Duodenal mucosa (tissue), 2 donors: ENCODE results near the gene PRSS53.

Source experiments
- H3K27ac ChIP-seq: one replicate; pipeline ENCODE4 v1.7.0; 2013; ENCODE audit warnings: low read depth, low read length
- H3K27me3 ChIP-seq, 2 donors: one replicate each; pipeline ENCODE4 v1.7.0; 2013; ENCODE audit warnings: low read length in 2 of 2, control low read depth in 1 of 2; ENCODE audit not compliant: insufficient read depth in 2 of 2, control insufficient read depth in 1 of 2
- H3K36me3 ChIP-seq, 2 donors: one replicate each; pipeline ENCODE4 v1.7.0; 2013; ENCODE audit warnings: low read length in 2 of 2, control low read depth in 1 of 2; ENCODE audit not compliant: insufficient read depth in 2 of 2, control insufficient read depth in 1 of 2
- H3K4me1 ChIP-seq, 2 donors: one replicate each; pipeline ENCODE4 v1.7.0; 2013; ENCODE audit warnings: low read length in 2 of 2, control low read depth in 1 of 2; ENCODE audit not compliant: insufficient read depth in 2 of 2, control insufficient read depth in 1 of 2
- H3K4me3 ChIP-seq, 2 donors: one replicate each; pipeline ENCODE4 v1.7.0; 2013; ENCODE audit warnings: low read length in 2 of 2, low read depth in 1 of 2
- H3K9ac ChIP-seq, 2 donors: one replicate each; pipeline ENCODE4 v1.7.0; 2013; ENCODE audit warnings: low read length in 2 of 2, low read depth in 1 of 2
- H3K9me3 ChIP-seq, 2 donors: one replicate each; pipeline ENCODE4 v1.7.0; 2013; ENCODE audit warnings: low read length in 2 of 2, control low read depth in 1 of 2; ENCODE audit not compliant: control insufficient read depth in 1 of 2

Gene PRSS53

GRCh38 chr16:31118223-31119155 lies 29.7 kb upstream of the PRSS53 start:
- Histone ChIP-seq H3K27ac (peak overlapping the region; percentile 87), H3K27me3 (no peaks in the 10 kb centered on the region), H3K9ac (peak overlapping the region; percentile 80 to 95), H3K36me3 (peaks cover 10 to 28% of the 10 kb centered on the region in 2 donors), H3K9me3 (no peaks in the 10 kb centered on the region), H3K4me3 (peak overlapping the region; percentile 77 to 91), H3K4me1 (peaks cover 17 to 21% of the 10 kb centered on the region in 2 donors)

GRCh38 chr16:31117384-31118222 lies 28.9 kb upstream of the PRSS53 start, which contains the start of gene KAT8:
Gene KAT8 (plus strand): TSS chr16:31117664. CDS start chr16:31117682, 18 bp downstream.
- Histone ChIP-seq H3K4me1 (peaks cover 25 to 30% of the 10 kb centered on the region in 2 donors), H3K27me3 (no peaks in the 10 kb centered on the region), H3K9me3 (no peaks in the 10 kb centered on the region), H3K27ac (peak within 1 kb of the TSS; percentile 97), H3K4me3 (peak within 1 kb of the TSS; percentile 77 to 91), H3K9ac (peak within 1 kb of the TSS; percentile 80 to 95), H3K36me3 (peaks cover 16 to 34% of the 10 kb centered on the region in 2 donors)

GRCh38 chr16:31114468-31114867 lies 25.7 kb upstream of the PRSS53 start:
- no peaks in the 10 kb centered on the region for H3K27me3 ChIP-seq
- H3K4me3 ChIP-seq, result no peak overlapping the region
- H3K9ac ChIP-seq, result no peak overlapping the region
- H3K27ac ChIP-seq, result no peak overlapping the region
- H3K4me1 ChIP-seq, result peaks cover 27 to 31% of the 10 kb centered on the region in 2 donors
- peaks cover 32 to 36% of the 10 kb centered on the region in 2 donors for H3K36me3 ChIP-seq
- no peaks in the 10 kb centered on the region for H3K9me3 ChIP-seq

GRCh38 chr16:31113121-31114120 lies 24.7 kb upstream of the PRSS53 start:
- no peaks in the 10 kb centered on the region for H3K27me3 ChIP-seq
- H3K9me3 ChIP-seq, result no peaks in the 10 kb centered on the region
- peaks cover 33 to 36% of the 10 kb centered on the region in 2 donors for H3K36me3 ChIP-seq
- H3K4me3 ChIP-seq, result no peak overlapping the region
- no peak overlapping the region for H3K9ac ChIP-seq
- H3K4me1 ChIP-seq, result peaks cover 29 to 31% of the 10 kb centered on the region in 2 donors
- H3K27ac ChIP-seq, result no peak overlapping the region

GRCh38 chr16:31112711-31113110 lies 24.0 kb upstream of the PRSS53 start:
- Histone ChIP-seq H3K9ac (no peak overlapping the region), H3K36me3 (peaks cover 33 to 36% of the 10 kb centered on the region in 2 donors), H3K4me1 (peaks cover 30 to 31% of the 10 kb centered on the region in 2 donors), H3K27me3 (no peaks in the 10 kb centered on the region), H3K27ac (no peak overlapping the region), H3K9me3 (no peaks in the 10 kb centered on the region), H3K4me3 (no peak overlapping the region)

GRCh38 chr16:31111881-31112466 lies 23.2 kb upstream of the PRSS53 start:
- peaks cover 33 to 36% of the 10 kb centered on the region in 2 donors for H3K36me3 ChIP-seq
- H3K4me3 ChIP-seq, result no peak overlapping the region
- peaks cover 31 to 32% of the 10 kb centered on the region in 2 donors for H3K4me1 ChIP-seq
- no peak overlapping the region for H3K27ac ChIP-seq
- H3K9ac ChIP-seq, result no peak overlapping the region
- no peaks in the 10 kb centered on the region for H3K27me3 ChIP-seq
- no peaks in the 10 kb centered on the region for H3K9me3 ChIP-seq

GRCh38 chr16:31110106-31111034 lies 21.6 kb upstream of the PRSS53 start:
- Histone ChIP-seq H3K27ac (no peak overlapping the region), H3K36me3 (peaks cover 33 to 36% of the 10 kb centered on the region in 2 donors), H3K27me3 (no peaks in the 10 kb centered on the region), H3K9me3 (no peaks in the 10 kb centered on the region), H3K9ac (no peak overlapping the region), H3K4me3 (no peak overlapping the region), H3K4me1 (peaks cover 32 to 34% of the 10 kb centered on the region in 2 donors)

- peaks cover 33 to 36% of the 10 kb centered on the region in 2 donors for H3K36me3 ChIP-seq
- no peak overlapping the region for H3K9ac ChIP-seq
- H3K4me3 ChIP-seq, result no peak overlapping the region
- H3K27ac ChIP-seq, result no peak overlapping the region
- no peaks in the 10 kb centered on the region for H3K9me3 ChIP-seq
- H3K4me1 ChIP-seq, result peaks cover 30 to 34% of the 10 kb centered on the region in 2 donors
- H3K27me3 ChIP-seq, result no peaks in the 10 kb centered on the region
Observed at GRCh38 chr16:31109622-31110021, 20.9 kb upstream of the PRSS53 start.
